Daoy (cell line): Measurements from ENCODE around the gene ARMH1. TPM values are rescaled to one million over a fixed set of nuclear protein-coding genes. Genes with fewer than 3 reads are reported as not detected.
A peak's percentile ranks its signal among the peaks of the same experiment; 100 is the strongest.

Source experiments
- DNase-seq: peaks from one replicate; pipeline ENCODE4 v3.0.0-alpha.2; 2015; ENCODE audit warnings: low read depth
- total RNA-seq: library from RNA; depleted of rRNA; stranded (reverse); fragments of >200 nt; shearing (Covaris generic); gene quantifications from 2 replicates; pipeline ENCODE4 v1.2.3, GENCODE V29; 2014

The ARMH1 gene
- total RNA-seq, 1 experiment from 2014 or later, result not detected

DNA sequence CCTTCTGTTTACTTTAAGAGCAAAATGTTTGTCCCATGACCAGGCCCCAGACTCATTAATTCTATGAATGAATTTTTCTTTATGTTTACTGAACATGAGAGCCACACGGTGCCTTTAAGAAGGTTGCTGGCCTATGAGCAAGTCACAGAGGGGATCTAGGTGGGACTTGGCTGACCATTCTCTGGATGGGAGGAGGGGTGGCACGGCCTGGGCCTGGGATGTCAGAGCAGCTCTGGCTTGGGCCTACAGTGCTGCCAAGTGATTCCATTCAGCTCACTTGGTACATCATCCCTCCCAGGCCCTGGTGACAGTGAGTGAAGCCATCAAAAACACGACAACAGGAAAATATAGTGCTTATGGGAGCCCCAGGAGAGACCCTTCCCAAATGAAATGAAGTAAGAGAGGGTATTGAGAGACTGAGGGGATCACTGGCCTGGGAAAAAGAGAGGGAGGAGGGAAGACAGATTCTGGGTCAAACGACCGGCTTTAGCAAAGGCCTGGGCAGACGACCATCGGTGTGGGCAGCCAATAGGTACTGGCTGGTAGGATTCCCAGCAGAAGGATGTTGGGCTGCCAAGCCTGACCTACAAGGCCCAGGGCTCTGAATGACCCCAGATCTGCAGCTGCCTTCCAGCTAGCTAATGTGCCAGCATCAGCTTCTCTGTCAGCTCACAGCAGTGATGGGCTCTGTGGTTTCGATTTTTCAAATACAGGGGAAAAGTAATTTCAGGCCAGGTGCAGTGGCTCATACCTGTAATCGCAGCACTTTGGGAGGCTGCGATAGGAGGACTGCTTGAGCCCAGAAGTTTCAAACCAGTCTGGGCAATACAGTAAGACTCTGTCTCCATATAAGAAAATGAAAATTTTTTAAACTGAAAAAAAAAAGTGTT is 3.5 kb upstream of the ARMH1 start:
- no peak for DNase-seq

DNA sequence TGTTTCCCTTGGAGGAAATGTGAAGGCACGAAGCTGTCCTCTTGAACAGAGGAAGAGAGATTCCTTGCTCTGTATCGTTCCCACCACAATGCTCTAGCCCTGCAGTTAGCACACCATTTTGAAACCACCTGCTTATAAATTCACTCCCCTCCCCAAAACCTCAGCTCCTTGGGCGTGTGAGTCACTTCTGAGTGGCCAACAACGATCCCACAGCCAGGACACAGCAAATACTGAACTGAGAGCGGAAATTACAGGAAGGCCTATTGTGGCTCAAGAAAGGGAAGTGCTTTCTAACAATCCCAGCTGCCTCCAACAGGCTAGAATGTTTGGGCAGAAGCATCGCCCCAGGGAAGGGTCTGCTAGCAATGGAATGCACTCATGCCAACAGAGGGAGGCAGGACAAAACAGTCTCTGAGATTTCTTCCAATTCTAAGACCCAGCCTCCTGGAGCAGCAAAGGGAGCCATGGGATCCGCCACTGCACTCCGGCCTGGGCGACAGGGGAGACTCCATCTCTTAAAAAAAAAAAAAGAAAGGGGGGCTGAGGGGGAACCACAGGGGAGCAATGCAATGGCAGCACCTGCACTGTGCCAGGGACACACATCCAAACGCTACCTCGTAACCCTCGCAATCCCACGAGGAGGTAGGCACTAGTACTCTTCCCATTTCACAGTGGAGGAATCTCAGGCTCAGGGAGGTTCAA is 2.1 kb upstream of the ARMH1 start:
- peak; percentile 95 for DNase-seq

DNA sequence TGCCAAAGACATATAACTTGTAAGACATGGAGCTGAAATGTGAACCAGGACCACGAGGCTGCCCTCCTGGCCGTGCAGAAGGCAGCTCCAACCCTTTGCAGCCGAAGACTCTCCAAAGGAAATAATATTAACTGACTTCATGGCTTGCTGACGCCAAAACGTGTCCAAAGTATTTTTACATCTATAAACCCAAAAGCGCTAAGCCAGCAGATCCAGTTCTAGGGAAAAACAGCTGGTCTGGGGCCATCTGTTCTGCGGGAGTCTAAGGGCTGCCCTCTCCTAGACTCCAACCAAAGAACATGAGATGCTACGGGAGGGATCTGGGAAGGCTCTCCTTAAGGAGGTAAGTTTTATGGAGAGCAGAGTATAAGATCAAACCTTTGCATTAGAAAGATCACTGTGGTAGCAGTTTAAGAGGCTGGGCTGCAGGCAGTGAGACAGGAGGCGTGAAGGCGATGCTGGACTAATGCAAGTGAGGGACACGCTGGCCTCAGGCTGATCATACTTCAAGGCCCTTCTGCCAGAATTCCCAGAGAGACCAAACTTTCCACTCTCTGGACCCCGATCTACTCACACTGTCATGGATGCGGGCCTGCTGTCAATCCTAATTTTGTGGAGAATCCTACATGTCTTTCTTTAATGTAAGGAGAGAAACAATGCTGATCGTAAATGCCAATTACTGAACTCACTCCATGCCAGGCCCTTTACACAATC is 1.4 kb upstream of the ARMH1 start:
- DNase-seq, result no peak

DNA sequence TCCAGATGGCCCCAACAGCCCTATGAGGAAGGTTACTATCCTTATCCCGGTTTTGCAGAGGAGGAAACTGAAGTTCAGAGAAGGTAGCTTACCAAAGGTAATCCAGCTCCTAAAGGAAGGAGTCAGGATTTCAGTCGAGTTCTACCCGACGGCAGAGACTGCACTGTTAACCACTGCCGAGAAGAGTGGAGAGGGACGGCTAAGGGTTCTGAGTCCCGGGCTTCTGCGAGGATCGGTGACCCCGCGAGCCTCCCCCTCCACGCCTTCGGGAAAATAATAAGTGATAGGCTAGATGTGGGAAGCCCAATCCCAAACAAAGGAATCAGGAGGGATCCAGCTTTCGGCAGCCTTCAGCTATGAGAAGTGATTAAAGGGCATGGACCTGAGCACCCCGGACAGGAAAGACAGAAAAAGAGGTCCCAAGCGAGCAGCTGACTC is 820 bp upstream of the ARMH1 start:
- no peak for DNase-seq

DNA sequence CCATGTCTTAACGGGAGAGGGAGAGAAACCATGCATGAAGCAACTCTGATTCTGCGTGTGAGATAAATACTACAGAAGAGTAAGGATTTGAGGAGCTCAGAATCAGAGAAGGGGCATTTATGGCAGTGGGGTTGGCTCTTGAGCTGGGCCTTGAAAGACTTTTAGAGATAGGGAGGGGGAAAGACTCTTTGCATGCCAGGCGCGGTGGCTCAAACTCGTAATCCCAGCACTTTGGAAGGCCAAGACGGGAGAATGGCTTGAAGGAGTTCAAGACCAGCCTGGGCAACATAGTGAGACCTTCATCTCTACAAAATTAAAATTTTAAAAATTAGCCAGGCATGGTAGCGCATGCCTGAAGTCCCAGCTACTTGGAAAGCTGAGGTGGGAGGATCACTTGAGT is 672 bp downstream of the ARMH1 start:
- DNase-seq, result no peak

DNA sequence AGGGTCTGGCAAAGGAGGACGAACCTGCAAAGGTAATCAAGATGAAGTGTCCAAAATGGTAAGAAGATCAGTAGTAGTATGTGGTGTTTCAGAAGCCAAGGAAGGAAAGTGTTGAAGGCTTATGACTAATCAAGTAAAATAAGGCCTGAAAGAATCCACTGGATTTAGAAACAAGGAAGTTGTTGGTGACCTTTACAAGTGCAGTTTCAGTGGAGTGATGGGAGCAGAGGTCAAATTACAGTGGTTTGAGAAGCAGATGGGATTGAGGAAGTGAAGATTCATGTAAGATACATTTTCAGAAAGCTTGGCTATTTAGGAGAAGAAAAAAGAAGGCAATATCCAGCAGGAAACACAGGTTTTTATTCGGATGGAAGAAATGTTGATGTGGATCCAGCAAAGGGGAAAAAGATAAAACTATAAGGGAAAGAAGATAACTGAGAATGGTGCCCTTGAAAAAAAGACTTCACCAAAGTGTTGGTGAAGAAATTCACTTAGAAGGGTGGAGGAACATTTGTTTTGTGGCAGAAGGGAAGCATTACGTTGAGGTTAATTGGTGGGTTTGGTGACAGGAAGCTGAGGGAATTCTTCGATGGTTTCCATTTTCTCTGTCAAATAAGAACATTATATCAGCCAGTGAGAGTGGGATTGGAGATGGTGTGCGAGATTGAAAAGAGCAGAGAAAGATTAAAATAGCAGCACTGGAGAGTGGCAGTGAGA is 2.1 kb downstream of the ARMH1 start:
- DNase-seq, result no peak

DNA sequence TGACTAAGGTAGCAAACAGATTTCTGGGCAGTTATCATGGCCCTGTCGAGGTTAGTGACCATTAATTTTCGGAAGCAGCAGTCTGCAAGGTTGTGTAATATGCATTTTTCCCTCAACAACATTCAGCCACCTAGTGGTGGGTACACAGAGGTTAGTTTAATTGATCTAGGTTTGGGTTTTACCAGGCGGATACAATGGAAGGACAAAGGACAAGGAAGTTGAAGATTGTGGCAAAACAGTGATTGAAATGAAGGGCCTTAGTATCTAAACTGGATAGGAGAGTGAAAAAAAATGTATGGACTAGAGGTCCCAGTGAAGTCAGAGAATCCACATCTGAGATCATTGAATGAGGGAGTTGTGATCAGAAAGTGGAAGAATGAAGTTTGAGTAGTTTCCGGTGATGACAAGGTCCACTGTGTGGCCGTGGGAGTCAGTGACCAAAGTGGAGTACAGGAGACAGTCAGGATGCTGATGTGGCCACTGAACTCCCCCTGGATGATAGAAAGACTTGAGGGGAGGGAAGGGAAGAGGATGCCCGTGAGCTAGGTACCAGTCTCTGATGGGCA is 2.8 kb downstream of the ARMH1 start:
- DNase-seq, result peak; percentile 51

DNA sequence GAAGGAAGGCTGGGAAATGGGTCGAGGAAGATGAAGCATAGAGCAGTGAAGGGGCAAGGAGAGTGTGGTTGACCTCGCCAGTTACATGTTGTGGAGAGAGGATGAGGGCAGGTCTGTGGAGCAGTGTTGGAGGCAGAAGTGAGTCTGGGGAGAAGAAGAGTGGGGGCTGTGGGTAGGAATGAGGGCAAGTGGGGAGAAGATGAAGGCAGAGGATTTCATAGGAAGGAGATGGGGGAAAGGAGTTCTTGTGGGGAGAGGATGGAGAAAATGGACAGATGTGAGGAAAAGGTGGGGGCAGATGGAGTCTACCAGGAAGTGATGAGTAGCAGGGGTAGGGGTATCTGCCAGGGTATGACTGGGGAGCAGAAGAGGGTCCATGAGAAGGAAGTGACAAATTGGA is 3.6 kb downstream of the ARMH1 start:
- no peak for DNase-seq

DNA sequence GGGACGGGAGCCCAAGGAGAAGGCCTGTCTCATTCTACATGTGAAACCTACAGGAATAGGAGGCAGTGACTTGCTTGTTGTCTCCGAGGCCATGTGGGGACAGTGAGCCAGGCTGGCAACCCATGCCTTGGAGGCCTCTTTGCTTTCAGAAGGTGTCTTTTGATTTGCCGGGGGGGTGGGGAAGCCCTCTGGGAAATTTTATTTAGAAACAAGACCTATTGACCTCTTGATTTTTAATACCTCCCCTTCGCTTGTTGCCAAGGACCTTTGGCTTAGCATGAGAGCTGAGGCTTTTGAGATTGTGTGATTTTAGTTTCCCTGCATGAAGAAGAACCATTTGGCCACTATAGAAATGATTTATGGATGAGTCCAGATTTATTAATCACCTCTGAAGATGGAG is 4.1 kb downstream of the ARMH1 start:
- DNase-seq, result no peak

DNA sequence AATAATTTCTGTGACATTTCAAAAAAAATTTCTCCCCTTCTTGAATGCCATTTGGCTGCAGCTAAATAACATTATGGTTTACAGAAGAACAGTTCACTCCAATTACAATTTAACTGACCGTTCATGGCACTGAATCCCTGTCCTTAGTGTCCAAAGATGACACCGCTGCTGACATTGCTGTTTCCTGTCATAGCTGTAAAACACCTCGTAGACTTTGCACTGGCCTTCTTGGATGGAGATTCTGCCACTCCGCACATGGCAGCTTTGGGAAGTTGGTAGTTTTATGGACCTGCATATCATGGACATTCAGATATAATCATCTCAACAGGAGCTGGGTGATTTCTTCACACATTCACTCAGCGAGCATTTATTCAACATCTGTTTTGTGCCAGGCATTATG is 5.0 kb downstream of the ARMH1 start:
- DNase-seq, result no peak

DNA sequence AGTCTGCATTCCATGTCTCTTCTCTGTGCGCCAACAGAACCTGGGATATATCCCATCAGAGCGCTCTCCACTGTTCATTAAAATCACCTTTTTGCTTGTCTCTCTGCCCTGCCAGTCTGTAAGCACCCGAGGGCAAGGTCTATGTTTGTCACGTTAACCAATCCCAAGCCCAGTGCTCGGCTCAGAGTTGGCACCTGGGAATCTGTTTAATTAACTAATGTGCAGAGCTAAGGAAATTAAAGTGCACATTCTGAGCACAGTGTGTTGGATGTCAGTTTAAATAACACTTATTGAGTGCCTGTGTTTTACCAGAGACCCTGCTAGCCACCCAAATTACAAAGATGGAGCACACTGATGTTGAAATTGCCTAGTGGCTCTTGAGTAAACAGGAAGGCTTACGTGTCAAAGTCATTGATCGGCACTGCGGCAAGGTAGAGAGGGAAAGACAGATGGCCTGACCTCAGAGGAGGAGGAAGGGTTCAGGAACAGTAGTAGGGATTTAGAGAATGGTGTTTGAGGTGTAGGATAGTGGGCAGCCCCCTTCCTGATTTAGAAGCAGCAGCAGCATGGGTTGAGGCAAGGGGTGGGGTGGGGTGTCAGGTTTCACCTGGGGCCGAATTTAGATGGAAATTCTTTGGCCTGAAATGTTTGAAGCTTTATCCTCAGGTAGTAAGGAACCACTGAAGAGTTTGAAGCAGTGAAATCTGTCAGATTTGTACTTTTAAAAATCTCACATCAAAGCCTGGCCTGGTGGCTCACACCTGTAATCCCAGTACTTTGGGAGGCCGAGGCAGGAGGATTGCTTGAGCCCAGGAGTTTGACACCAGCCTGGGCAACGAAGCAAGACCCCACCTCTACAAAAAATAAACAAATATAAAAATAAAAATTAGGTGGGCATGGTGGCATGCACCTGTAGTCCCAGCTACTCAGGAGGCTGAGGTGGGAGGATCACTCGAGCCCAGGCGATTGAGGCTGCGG is 7.7 kb downstream of the ARMH1 start:
- no peak for DNase-seq

DNA sequence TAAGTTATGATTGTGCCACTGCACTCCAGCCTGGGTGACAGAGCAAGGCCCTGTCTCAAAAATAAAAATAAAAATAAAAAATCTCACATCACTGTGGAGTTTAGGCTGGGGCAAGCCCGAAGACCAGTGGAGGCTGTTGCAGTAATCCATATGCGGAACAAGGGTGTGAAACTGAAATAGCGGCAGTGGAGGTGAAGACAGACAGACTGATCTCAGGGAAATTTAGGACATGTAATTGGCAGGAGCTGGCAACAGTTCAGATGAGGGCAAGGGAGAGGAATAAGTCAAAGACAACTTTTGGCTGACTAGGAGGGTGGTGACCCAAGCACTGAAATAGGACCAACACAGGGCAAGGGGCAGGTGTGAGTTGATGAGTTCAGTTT is 8.4 kb downstream of the ARMH1 start:
- no peak for DNase-seq

DNA sequence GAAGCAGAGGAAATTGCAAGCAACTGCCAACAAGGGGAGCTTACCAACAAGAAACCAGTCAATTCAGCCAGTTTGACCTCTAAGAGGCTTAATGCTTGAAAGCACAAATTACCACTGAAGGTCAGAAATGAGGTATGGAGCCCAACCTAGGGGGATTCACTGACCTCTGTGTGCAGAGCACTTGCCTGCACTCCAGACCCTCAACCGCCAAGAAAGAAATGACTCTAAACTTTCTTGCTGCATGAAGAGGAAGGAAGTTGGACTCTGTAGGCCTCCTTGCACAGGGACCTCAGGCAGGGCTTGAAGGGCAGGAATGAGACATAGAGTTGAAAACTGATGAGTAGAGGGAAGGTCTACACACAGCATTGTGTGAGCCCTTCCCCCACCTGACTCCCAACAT is 10.0 kb downstream of the ARMH1 start:
- DNase-seq, result no peak

DNA sequence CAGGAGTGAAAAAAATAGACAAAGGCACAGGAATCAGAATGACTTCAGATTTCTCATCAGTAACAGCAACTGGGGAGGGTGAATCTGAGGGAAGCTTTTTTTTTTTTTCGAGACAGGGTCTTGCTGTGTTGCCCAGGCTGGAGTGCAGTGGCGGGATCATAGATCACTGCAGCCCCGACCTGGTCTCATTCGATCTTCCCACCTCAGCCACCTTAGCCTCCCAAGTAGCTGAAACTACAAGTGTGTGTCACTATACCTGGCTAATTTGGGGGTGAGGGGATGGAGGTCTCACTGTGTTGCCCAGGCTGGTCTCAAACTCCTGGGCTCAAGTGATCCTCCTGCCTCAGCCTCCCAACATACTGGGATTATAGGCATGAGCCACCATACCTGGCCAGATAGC is 10.7 kb downstream of the ARMH1 start:
- DNase-seq, result no peak

DNA sequence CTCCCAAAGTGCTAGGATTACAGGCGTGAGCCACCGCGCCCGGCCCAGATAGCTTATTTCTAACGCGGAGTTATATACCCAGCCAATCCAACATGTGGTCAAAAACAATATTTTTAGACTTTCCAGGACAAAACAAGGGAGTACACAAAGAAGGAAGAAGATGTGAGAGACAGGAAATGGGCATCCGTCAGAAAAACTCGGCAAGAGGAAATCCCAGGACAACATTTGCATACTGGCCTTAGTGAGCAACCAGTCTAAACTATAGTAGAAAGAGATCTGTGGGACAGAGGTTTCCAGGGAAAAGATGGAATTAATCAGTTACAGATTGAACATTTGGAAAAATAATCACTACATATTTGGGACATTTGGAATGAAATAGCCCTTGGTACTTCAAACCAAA is 11.4 kb downstream of the ARMH1 start:
- DNase-seq, result no peak

DNA sequence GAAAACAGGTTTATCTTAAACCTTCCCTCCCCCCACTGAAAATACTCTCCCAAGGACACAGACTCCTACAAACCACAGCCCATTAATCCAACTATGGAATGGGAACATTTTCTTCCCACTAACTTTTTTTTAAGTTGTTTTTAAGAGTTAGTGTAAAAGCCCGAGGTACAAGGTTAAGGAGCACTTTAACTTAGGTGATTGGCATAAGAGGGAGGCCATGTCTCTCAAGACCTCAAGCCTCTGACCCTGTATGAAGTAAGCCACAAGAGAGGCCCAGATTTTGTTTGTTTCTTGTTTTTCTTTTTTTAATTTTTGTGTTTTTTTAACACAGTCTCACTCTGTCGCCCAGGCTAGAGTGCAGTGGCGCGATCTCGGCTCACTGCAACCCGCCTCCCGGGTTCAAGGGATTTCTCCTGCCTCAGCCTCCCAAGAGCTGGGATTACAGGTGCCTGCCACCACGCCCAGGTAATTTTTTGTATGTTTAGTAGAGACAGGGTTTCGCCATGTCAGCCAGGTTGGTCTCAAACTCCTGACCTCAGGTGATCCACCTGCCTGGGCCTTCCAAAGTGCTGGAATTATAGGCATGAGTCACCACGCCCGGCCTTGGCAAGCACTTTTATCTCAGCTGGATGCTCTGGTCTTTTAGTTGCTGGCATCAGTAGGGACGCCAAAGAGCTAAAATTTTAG is 14.4 kb downstream of the ARMH1 start:
- no peak for DNase-seq

DNA sequence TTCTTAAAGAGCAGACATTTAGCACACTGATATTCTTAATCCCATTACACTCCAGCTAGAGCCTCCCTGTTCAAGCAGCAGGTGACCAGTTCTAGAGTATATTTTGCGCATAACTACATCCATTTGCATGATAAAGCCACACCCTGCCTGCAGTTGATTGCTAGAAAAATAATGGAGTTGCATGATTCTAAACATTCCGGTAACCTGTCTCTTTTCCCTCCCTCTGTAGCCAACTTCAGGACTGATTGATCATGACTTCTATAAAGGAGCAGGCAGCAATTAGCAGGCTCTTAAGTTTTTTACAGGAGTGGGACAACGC is 14.9 kb downstream of the ARMH1 start:
- no peak for DNase-seq

DNA sequence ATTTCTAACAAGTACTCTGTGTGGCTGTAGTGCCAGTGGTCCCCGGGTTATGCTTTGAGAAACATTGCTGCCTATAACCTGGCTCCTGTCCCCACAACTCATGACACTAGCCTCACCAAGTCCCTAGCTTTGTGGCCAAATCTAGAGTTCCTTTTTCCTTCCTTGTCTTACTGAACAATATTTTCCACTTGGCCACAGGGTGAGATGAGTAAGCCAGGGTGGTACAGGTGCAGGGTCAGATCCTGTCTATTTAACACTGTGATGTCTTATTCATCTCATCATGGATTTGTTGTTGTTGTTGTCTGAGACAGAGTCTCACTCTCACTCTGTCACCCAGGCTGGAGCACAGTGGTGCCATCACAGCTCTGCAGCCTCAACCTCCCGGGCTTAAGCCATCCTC is 18.6 kb downstream of the ARMH1 start:
- no peak for DNase-seq

DNA sequence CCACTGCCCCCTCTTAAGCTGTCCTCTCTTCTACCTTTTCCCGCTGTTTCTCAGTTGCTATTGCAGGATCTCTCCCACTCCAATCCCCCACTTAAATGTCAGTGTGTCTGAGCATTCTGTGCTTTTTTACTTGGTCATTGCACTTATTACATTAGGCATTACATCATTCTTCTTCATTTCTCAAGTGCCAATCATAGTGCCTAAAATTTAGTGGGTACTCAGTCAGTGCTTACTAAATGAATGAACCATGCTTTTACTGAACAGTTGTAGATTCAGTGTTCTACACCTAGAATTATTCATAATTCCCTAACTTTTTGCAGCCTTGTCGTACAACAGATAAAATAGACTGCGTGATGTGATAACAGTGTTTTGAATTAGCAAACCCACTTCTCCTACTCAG is 19.4 kb downstream of the ARMH1 start:
- DNase-seq, result no peak

DNA sequence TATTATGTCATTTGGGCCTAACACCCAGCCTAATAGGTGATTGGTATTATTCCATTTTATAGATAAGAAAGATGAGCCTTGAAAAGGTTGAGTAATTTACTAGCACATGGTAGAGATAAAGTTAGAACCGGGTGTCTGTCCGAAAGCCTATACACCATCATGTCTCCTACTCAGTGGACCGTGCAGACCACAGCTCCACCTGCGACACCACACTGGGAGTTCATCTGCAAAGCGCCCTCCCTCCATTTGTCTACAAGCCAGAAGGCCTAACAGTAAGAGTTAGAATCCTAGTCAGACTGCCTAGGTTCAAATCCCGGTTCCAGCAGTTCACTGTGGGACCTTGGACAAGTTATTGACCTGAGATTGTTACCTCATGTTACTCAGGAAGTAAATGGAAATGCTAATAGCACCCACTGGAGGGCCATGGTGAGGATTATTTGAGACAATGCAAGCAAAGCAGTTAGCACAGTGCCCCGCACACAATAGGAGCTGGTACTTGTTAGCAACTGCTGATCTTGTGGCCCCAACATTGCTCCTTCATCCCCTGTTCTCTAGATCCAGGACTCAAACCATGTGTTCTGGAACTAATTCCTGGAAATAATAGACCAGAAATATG is 20.5 kb downstream of the ARMH1 start:
- DNase-seq, result no peak
